ENCODE results near the gene SLC9A1.
"Not testable (repeated sequence)": the region's sequence is repeated elsewhere in the genome, so short reads cannot be mapped to it uniquely, and the experiment has no call there.

Gene SLC9A1

DNA sequence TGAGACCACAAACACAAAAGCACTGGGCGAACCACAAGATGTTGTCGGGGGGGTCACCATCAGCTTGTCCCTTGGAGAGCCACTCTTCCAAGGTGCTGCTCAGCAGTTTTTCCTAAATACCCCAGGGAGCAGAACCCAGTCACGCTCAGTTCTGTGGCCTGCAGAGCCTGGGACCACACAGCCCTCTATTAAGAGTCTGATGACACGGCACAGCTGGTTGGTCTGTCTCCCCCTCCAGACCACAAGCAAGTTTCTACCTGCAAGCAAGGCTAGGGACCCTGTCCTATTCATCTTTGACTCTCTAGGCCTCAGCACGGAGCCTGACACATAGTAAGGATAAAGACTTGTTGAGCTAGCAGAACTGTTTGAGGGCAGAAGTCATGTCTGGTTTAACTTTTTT, 28.5 kb downstream of the SLC9A1 start:
- TF ChIP-seq ZNF384 (IDR thresholded peaks at IDR 0.05): no peak
- no peak for TF ChIP-seq SP1 (IDR thresholded peaks at IDR 0.05)
- TF ChIP-seq, protein P1, sequence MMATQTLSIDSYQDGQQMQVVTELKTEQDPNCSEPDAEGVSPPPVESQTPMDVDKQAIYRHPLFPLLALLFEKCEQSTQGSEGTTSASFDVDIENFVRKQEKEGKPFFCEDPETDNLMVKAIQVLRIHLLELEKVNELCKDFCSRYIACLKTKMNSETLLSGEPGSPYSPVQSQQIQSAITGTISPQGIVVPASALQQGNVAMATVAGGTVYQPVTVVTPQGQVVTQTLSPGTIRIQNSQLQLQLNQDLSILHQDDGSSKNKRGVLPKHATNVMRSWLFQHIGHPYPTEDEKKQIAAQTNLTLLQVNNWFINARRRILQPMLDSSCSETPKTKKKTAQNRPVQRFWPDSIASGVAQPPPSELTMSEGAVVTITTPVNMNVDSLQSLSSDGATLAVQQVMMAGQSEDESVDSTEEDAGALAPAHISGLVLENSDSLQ (IDR thresholded peaks at IDR 0.05): no peak
- no peak for TF ChIP-seq CTBP1 (IDR thresholded peaks at IDR 0.05; ENCODE audit: borderline replicate concordance)
- no peak for TF ChIP-seq FOXK2 (IDR thresholded peaks at IDR 0.05)
- no peak for TF ChIP-seq HDGF (IDR thresholded peaks at IDR 0.05; ENCODE audit: borderline replicate concordance)
- TF ChIP-seq NFRKB (IDR thresholded peaks at IDR 0.05): no peak
- no peak for TF ChIP-seq SUZ12 (IDR thresholded peaks at IDR 0.05)
- no peak for TF ChIP-seq FOXA1 (IDR thresholded peaks at IDR 0.05)
- TF ChIP-seq LEF1 (IDR thresholded peaks at IDR 0.05; ENCODE audit: borderline replicate concordance): no peak
- TF ChIP-seq BHLHE40 (IDR thresholded peaks at IDR 0.05; ENCODE audit: borderline replicate concordance): no peak
- TF ChIP-seq ELF4 (IDR thresholded peaks at IDR 0.05): no peak
- TF ChIP-seq L3MBTL2 (conservative IDR thresholded peaks at IDR 0.05): no peak
- no peak for TF ChIP-seq ARNT (IDR thresholded peaks at IDR 0.05)
- ChIA-PET POLR2A (no interaction called here), CTCF (no interaction called here)
- DNase-seq (ENCODE audit: extremely low spot score): no peak

DNA sequence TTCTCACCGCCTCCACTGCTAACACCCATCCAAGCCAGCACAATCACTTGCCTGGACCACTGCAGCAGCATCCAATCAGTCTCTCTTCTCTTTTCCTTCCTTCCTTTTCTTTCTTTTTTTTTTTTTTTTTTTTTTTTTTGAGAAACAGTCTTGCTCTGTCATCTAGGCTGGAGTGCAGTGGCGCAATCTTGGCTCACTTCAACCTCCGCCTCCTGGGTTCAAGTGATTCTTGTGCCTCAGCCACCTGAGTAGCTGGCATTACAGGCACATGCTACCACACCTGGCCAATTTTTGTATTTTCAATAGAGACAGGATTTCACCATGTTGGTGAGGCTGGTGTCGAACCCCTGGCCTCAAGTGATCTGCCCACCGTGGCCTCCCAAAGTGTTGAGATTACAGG, 29.8 kb downstream of the SLC9A1 start:
- CTCF ChIA-PET; DNase-seq (ENCODE audit: extremely low spot score); POLR2A ChIA-PET: not testable (repeated sequence)

DNA sequence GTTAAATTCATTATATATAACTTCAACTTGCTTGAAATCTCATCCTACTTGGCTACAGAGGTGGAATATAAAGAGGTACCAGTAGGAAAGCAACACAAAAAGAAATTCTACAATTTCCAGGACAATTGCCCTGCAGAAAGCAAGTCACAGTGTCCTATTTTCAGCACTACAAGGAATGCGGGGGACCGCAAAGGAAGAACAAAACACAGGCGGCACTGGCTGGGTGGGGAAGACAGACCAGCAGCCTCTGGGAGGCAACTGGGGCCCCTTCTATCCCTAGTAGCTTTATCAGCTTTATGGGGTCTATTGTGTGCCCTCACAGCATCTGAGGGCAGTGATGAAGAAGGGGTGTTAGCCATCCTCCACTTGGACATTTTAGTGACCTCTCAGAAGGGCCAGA, 30.5 kb downstream of the SLC9A1 start:
- ChIA-PET CTCF (no interaction called here), POLR2A (interaction anchor here (2.5 kb wide), 1 partner anchor 30 kb away, joined by 15 read pairs; the partner anchor contains the start of gene SLC9A1)
- DNase-seq (ENCODE audit: extremely low spot score): no peak
- no peak for TF ChIP-seq ARNT (IDR thresholded peaks at IDR 0.05)
- TF ChIP-seq L3MBTL2 (conservative IDR thresholded peaks at IDR 0.05): no peak
- no peak for TF ChIP-seq HDGF (IDR thresholded peaks at IDR 0.05; ENCODE audit: borderline replicate concordance)
- TF ChIP-seq FOXK2 (IDR thresholded peaks at IDR 0.05): no peak
- TF ChIP-seq FOXM1 (IDR thresholded peaks at IDR 0.05; ENCODE audit: borderline replicate concordance): no peak
- TF ChIP-seq TARDBP (IDR thresholded peaks at IDR 0.05): no peak
- no peak for TF ChIP-seq FOXA1 (IDR thresholded peaks at IDR 0.05)
- TF ChIP-seq ZNF384 (IDR thresholded peaks at IDR 0.05): no peak
- TF ChIP-seq, protein P1 (IDR thresholded peaks at IDR 0.05): no peak
- TF ChIP-seq LEF1 (IDR thresholded peaks at IDR 0.05; ENCODE audit: borderline replicate concordance): no peak
- TF ChIP-seq CTBP1 (IDR thresholded peaks at IDR 0.05; ENCODE audit: borderline replicate concordance): no peak
- no peak for TF ChIP-seq SUZ12 (IDR thresholded peaks at IDR 0.05)
- TF ChIP-seq NFRKB (IDR thresholded peaks at IDR 0.05): no peak
- no peak for TF ChIP-seq BHLHE40 (IDR thresholded peaks at IDR 0.05; ENCODE audit: borderline replicate concordance)
- TF ChIP-seq SP1 (IDR thresholded peaks at IDR 0.05): no peak
- TF ChIP-seq ELF4 (IDR thresholded peaks at IDR 0.05): no peak

DNA sequence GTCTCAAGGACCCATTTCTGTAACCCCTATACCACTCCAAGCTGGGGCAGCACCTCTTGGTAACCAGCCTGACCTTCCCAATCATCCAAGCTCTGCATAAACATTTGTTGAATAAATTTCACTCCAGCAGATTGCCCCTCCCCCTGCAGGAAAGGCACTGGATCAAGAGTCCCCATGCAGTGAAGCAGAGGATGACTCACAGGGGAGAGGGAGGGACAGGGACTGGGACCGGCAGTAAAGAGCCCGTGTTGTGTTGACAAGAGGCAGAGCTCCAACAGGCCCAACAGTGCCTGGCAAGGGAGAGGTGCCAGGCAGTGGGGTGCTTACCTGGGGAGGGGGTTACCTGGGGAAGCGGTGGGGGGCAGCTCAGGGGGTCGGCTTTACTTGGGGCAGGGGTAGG, 32.3 kb downstream of the SLC9A1 start:
- CTCF ChIA-PET: interaction anchor here (1.1 kb wide), 1 partner anchor 174 kb away, joined by 4 read pairs; no protein-coding TSS in a partner anchor
- TF ChIP-seq, protein P1 (IDR thresholded peaks at IDR 0.05): no peak
- TF ChIP-seq LEF1 (IDR thresholded peaks at IDR 0.05; ENCODE audit: borderline replicate concordance): no peak
- TF ChIP-seq ELF4 (IDR thresholded peaks at IDR 0.05): no peak
- no peak for TF ChIP-seq TARDBP (IDR thresholded peaks at IDR 0.05)
- TF ChIP-seq HDGF (IDR thresholded peaks at IDR 0.05; ENCODE audit: borderline replicate concordance): no peak
- TF ChIP-seq NFRKB (IDR thresholded peaks at IDR 0.05): no peak
- TF ChIP-seq L3MBTL2 (conservative IDR thresholded peaks at IDR 0.05): no peak
- no peak for TF ChIP-seq CTBP1 (IDR thresholded peaks at IDR 0.05; ENCODE audit: borderline replicate concordance)
- TF ChIP-seq ARNT (IDR thresholded peaks at IDR 0.05): no peak
- no peak for TF ChIP-seq FOXK2 (IDR thresholded peaks at IDR 0.05)
- TF ChIP-seq BHLHE40 (IDR thresholded peaks at IDR 0.05; ENCODE audit: borderline replicate concordance): no peak
- TF ChIP-seq SUZ12 (IDR thresholded peaks at IDR 0.05): no peak
- TF ChIP-seq FOXM1 (IDR thresholded peaks at IDR 0.05; ENCODE audit: borderline replicate concordance): no peak
- no peak for TF ChIP-seq ZNF384 (IDR thresholded peaks at IDR 0.05)
- no peak for TF ChIP-seq FOXA1 (IDR thresholded peaks at IDR 0.05)
- TF ChIP-seq SP1 (IDR thresholded peaks at IDR 0.05): no peak
- DNase-seq (ENCODE audit: extremely low spot score): peak; percentile 60
- POLR2A ChIA-PET: interaction anchor here (2.5 kb wide), 1 partner anchor 32 kb away, joined by 15 read pairs; the partner anchor contains the start of gene SLC9A1

DNA sequence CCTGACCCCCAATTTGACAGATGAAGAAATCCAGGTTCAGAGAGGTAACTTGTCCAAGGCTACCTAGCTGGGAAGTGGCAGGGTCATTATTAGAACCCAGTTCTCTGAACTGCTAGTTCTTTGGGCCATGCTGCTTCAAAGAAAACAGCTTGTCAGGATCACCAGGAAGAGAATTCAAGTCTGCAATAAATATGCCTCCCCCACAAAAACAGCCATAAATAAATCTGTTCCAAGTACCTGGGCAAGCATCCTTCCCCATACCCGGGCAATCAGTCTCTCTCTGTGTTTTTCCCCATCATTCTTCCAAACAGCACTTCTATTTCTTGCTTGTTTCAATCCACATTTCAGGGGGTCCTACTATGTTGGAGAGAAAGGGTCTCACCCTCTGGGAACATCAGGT, 34.1 kb downstream of the SLC9A1 start:
- no peak for DNase-seq (ENCODE audit: extremely low spot score)
- POLR2A ChIA-PET: interaction anchor here (1.0 kb wide), 1 partner anchor 34 kb away, joined by 3 read pairs; the partner anchor contains the start of gene SLC9A1
- CTCF ChIA-PET: interaction anchor here (0.7 kb wide), 1 partner anchor 485 kb away, joined by 3 read pairs; no protein-coding TSS in a partner anchor
- TF ChIP-seq FOXM1 (IDR thresholded peaks at IDR 0.05; ENCODE audit: borderline replicate concordance) (no peak), L3MBTL2 (conservative IDR thresholded peaks at IDR 0.05) (no peak), LEF1 (IDR thresholded peaks at IDR 0.05; ENCODE audit: borderline replicate concordance) (no peak), ZNF384 (IDR thresholded peaks at IDR 0.05) (no peak), CTBP1 (IDR thresholded peaks at IDR 0.05; ENCODE audit: borderline replicate concordance) (no peak), NFRKB (IDR thresholded peaks at IDR 0.05) (no peak), FOXK2 (IDR thresholded peaks at IDR 0.05) (no peak), FOXA1 (IDR thresholded peaks at IDR 0.05) (no peak)
- TF ChIP-seq, protein P1 (IDR thresholded peaks at IDR 0.05): no peak

DNA sequence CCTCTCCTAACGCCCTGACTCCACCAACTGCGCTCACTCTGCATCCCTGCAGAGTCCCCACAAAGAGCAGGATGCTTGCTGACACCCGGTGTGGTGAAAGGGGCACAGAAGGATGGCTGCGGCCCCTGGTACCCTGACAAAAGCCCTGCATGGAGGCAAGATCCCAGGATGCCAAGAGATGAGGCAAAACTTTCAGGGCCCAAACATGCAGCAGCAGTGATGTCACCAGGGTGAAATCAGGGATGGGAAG, 36.6 kb downstream of the SLC9A1 start:
- TF ChIP-seq FOXK2 (IDR thresholded peaks at IDR 0.05) (no peak), SUZ12 (IDR thresholded peaks at IDR 0.05) (no peak), ARNT (IDR thresholded peaks at IDR 0.05) (no peak), BHLHE40 (IDR thresholded peaks at IDR 0.05; ENCODE audit: borderline replicate concordance) (no peak), FOXM1 (IDR thresholded peaks at IDR 0.05; ENCODE audit: borderline replicate concordance) (no peak), L3MBTL2 (conservative IDR thresholded peaks at IDR 0.05) (no peak), ELF4 (IDR thresholded peaks at IDR 0.05) (no peak), HDGF (IDR thresholded peaks at IDR 0.05; ENCODE audit: borderline replicate concordance) (no peak), CTBP1 (IDR thresholded peaks at IDR 0.05; ENCODE audit: borderline replicate concordance) (no peak), SP1 (IDR thresholded peaks at IDR 0.05) (no peak)
- TF ChIP-seq, protein P1 (IDR thresholded peaks at IDR 0.05): no peak
- ChIA-PET POLR2A (no interaction called here), CTCF (no interaction called here)
- DNase-seq (ENCODE audit: extremely low spot score): no peak

All from HEK293T (cell line).